HG02798 (cell line): ENCODE results near the gene COMMD9.
A peak's percentile ranks its signal among the peaks of the same experiment; 100 is the strongest.

Experiments used
- ATAC-seq: cut with Tn5 transposase; IDR thresholded peaks from one replicate; pipeline ENCODE4 v1.9.1; 2021; ENCODE audit warnings: mild to moderate bottlenecking; ENCODE audit not compliant: unreplicated experiment, poor library complexity

The COMMD9 gene

GRCh38 chr11:36261094-36261493 is 28.1 kb downstream of the COMMD9 start:
- no peak for ATAC-seq

DNA sequence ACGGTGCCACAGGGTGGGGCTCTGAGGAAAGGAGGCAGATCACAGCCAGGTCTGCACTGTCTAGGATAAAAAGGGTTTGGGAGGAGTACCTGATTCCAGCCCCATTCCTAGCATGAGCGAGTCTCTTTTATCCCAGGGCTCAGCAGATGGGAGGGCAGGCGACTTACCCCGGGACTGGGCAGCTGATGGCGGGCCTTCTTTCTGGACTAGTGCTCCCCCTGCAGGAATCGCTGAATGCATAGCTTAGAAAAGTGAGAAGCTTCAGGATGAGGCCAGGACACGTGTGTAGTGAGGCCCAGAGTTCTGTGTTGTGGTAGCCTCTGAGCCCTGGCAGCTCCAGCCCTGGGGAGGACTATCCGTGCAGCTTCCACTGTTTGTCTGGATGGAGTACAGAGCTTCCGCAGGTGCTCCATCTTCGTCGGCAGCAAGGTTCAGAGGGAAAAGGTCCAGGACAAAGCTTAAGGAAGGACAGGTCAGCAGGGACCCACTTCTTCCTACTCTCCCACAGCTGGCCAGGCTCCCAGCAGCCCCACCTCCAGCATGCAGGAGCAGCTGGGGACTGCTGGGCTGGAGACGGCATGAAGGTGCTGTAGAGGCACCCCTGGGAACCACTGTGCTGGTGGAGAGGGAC is 30.4 kb downstream of the COMMD9 start:
- ATAC-seq = peak; percentile 40

DNA sequence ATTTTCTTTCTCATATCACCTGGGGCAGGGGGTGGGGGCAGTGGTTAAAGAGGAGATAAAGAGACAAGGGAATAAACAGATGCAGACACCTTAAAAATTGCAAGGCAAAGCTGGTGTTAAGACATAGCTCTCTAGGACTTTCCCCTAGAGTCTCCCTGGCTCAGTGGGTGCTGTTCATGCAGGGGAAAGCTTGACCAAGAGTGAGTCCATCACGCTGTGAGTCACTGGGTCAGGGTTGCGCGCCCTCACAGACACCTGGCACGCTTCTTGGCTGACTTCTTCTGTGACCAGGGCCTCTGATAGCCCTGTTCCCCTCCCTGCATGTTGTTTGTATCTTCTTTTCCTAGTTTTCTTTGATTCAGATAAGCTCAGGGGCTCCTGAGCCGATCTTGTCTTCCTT is 31.9 kb downstream of the COMMD9 start:
- no peak for ATAC-seq

GRCh38 chr11:36254713-36255112 is 34.5 kb downstream of the COMMD9 start:
- ATAC-seq = no peak

DNA sequence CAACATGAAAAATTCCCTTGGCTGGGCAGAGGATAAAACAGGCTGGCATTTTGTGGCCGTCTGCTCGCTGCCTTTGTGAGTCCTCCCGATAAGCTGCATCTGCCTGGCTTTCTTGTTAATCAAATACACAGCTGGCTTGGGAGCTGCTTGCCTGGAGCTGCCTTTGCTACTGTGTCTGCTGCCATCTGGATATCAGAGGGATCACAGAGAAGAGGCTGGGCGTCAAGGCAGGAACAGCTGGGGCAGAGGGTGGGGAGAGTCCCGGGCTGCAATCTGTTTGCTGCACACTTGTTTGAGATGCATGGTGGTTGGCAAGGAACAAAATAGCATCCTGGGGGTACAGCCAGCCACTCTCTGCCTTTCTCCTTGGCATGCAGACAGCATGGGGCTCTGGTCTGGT is 36.0 kb downstream of the COMMD9 start:
- no peak for ATAC-seq

DNA sequence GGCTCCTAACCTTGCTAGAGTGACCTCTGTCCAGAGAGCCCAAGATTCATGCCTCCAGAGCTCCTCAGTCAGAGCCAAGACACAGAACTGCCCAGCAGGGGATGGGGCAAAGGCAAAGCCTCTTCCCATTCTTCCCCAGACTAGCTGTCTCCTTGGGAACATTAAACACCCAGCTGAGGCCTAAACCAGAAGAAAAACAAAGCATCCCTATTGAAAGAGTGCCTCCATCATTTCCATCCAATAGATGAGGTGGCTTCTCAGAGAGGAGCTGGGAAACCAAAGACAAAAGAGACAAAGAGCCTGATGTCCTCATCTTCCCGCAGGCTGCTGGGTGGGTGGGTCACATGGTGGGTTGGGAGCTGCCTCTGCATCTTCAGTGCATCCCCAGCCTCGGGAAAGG is 37.4 kb downstream of the COMMD9 start:
- no peak for ATAC-seq

GRCh38 chr11:36249246-36249645 is 40.0 kb downstream of the COMMD9 start:
- no peak for ATAC-seq

DNA sequence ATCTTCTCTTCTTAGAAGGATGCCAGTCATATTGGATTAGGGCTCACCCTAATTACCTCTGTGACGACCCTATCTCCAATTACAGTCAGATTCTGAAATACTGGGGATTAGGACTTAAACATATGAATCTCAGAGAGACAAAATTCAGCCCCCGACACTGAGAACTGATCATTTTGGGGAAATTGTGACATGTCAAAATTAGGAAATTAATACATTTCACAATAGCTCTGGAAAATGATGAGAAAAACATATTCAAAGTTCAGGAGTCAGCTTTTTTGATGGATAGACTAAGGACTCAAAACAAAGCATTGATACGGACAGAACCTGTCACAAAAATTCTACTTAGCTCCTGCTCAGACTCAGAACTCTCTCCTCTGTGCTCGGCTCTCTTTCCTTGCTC is 40.8 kb downstream of the COMMD9 start:
- ATAC-seq = no peak

GRCh38 chr11:36247493-36247892 is 41.7 kb downstream of the COMMD9 start:
- no peak for ATAC-seq

- no peak for ATAC-seq
Measured at GRCh38 chr11:36243641-36244040, 45.6 kb downstream of the COMMD9 start.

DNA sequence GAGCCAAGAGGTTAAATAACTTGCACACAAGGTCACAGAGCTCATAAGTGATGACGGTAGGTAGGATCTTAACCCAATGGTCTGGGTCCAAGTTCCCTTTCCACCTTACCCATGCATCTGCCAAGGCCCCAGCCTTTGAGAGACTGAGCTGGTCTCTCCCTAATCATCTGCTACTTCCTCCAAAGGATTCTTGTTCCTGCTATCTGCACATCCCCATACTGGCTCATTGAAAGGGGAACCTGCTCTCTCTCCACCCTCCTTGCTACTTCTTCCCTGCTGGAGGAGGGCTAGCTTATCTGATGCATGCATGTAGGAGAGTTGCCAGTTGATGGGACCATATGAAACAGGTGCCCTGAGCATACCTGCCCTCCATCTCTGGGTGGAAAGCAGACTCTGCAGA is 47.7 kb downstream of the COMMD9 start:
- no peak for ATAC-seq

GRCh38 chr11:36240801-36241200 is 48.4 kb downstream of the COMMD9 start:
- no peak for ATAC-seq

GRCh38 chr11:36240173-36240572 is 49.1 kb downstream of the COMMD9 start:
- no peak for ATAC-seq

- ATAC-seq = no peak
Measured at GRCh38 chr11:36239636-36240035, 49.6 kb downstream of the COMMD9 start.

- ATAC-seq = no peak
Measured at GRCh38 chr11:36238881-36239280, 50.3 kb downstream of the COMMD9 start.

DNA sequence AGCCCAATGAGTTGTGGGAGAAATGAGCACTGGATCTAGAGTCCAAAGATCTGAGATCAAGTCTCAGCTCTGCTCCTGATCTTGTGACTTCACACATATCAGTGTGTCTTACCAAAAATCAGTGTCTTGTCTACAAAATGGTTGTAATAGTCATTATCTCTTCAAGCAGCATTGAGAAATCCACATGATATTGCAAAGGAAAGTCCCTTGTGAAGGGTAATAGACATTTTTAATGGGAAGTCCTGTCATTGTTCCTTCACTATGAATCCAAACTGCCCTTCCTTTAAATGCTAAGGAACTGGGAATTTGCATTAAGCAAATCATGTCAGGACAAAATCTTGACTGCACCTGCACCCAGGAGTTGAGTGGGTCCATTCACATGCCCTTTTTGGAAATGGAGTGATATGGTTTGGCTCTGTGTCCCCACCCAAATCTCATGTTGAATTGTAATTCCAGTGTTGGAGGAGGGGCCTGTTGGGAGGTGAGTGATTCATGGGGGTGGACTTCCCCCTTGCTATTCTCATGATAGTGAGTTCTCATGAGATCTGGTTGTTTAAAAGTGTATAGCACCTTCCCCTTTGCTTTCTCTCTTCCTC is 51.1 kb downstream of the COMMD9 start:
- no peak for ATAC-seq

- ATAC-seq = no peak
Measured at GRCh38 chr11:36237391-36237790, 51.8 kb downstream of the COMMD9 start.

- no peak for ATAC-seq
Measured at GRCh38 chr11:36235750-36236149, 53.5 kb downstream of the COMMD9 start.

GRCh38 chr11:36234825-36235224 is 54.4 kb downstream of the COMMD9 start:
- no peak for ATAC-seq

DNA sequence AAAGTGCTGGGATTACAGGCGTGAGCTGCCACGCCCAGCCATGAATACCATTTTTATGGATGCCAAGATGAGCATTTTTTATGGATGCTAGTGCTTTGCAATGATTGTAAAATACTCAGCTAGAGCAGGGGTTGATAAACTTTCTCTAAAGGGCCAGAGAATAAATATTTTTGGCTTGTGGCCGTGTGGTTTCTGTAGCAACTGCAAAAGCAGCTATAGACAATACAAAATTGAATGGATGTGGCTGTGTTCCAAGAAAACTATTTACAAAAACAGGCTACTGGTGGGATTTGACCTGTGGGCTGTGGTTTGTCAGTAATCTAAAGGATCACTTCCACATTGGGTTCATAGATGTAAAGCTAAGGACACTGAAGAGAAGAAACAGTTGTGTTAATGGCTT is 56.0 kb downstream of the COMMD9 start:
- ATAC-seq = no peak

DNA sequence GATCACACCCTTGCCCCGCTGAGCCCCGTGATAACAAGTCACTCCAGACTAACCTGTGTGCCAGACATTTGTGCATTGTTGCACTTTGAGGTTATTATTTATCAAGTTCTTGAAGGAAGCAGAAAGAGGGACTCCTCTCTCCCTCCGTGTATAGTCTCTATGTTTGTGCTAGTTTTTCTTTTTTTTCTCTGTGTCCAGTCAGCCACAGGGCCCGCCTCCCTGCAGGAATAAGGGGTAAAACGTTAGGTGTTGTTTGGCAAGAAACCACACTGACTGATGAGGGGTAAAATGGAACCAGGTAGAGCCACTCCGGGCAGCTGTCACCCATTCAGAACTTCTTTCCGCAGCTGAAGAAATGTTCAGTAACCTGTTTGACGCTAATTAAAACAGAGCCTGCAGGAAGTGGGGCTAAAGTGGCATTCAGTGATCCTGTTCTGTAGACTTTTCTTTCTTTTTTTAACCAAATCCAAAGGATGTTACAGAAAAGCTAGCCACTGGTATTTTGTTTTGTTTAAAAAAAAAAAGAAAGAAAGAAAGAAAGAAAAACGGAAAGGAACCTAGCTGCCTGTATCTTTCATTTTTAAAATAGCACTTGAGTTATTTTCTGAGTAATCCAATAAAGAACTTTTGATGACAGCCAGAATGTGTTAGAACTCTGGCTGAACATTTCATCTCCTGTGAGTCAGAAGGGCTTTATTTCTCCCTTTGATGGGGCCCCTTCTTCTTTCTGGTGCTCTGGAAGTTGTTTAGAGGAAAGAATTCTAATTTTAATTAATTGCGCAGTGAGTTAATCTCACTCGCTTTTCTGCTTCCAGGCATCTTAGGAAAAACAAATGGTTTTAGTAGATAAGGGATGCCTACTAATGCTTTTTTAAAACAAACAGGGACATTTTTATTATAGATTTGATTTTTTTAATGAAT is 58.2 kb downstream of the COMMD9 start:
- no peak for ATAC-seq
